Measurements from ENCODE around the gene TBX2.

Gene TBX2

DNA sequence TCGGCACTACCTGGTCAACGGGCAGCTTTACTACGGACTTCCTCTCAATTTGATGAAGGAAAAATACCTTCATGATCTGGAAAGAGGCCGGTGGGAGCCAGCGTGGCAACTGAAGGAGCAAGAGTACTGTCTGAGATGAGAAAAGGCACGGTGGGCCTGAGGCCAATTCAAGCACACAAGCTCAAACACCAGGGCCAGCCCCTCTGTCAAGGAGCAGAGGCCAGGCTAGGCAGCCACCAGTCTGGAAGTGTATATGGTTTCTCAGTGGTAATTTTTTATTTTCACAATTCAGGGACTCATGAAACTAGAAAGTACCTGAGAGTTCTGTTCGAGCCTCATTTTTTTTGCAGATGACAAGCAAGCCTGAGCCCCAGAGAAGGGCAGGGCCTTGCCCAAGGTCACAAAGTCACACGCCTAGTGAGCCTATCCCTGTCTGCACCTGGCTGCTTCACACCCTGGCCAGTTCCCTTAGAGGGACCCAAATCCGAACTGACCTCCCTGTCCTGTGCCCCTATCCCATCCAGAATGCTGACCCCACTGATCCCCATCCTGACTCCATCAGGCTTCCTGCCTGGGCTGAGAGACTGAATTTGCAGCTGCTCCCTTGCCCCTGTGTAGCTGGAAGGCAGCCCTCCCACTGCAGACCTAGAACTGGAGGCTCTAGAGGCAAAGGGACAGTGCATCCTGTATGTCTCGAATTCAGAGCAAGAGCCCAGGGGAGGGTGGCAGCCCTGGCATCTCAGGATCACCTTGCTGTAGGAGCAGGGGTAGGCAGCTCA is 4.8 kb upstream of the TBX2 start:
- intact Hi-C loops (cut with DNase I; ENCODE audit: low total_unique reads): loop anchor here (5.0 to 10.0 kb wide), 3 partner anchors 148 to 670 kb away; no protein-coding TSS in a partner anchor
- TF ChIP-seq, protein P1, sequence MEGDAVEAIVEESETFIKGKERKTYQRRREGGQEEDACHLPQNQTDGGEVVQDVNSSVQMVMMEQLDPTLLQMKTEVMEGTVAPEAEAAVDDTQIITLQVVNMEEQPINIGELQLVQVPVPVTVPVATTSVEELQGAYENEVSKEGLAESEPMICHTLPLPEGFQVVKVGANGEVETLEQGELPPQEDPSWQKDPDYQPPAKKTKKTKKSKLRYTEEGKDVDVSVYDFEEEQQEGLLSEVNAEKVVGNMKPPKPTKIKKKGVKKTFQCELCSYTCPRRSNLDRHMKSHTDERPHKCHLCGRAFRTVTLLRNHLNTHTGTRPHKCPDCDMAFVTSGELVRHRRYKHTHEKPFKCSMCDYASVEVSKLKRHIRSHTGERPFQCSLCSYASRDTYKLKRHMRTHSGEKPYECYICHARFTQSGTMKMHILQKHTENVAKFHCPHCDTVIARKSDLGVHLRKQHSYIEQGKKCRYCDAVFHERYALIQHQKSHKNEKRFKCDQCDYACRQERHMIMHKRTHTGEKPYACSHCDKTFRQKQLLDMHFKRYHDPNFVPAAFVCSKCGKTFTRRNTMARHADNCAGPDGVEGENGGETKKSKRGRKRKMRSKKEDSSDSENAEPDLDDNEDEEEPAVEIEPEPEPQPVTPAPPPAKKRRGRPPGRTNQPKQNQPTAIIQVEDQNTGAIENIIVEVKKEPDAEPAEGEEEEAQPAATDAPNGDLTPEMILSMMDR (IDR thresholded peaks at IDR 0.05): no peak
- Histone ChIP-seq H3K4me3 (no peak overlapping the region), H3K4me1 (peaks cover 0 to 51% (median 26%) of the 10 kb centered on the region in 4 donors), H3K27ac (peak overlapping the region; percentile 21 to 98), H3K36me3 (peaks cover 0 to 11% (median 0%) of the 10 kb centered on the region in 3 donors), H3K9me3 (no peaks in the 10 kb centered on the region), H3K27me3 (no peaks in the 10 kb centered on the region)
- DNase-seq: peak in 1 of 2 donors; percentile 66

DNA sequence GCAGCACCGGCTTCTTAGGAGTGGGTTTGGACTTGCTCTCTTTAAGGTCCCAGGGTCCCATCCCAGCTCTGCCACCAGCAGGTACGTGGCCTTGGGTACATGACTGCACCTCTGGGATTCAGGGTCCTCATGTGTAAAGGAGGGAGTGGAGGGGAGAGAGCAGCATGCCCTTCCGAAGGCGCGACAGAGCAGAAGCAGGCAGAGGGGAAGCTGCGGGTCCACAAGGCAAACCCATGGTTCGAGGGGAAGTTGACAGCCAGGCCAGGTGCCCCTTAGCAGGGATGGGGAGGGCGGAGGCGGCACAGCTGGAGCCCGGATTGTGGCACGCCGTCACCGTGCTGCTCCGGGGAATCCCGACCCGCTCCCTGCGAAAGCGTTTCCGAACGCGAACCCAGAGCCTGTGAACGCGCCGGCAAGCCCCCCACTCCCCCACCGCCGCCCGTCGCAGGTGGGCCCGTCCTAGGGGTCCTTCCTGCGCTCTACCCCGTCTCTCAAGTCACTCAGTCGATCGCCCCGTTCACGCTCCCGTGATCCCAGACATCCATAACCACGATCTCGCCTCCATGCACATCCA is 4.1 kb upstream of the TBX2 start:
- H3K9me3 ChIP-seq: no peaks in the 10 kb centered on the region
- TF ChIP-seq, protein P1 (IDR thresholded peaks at IDR 0.05): no peak
- peaks cover 0 to 45% (median 22%) of the 10 kb centered on the region in 4 donors for H3K4me1 ChIP-seq
- H3K27me3 ChIP-seq: no peaks in the 10 kb centered on the region
- intact Hi-C loops (cut with DNase I; ENCODE audit: low total_unique reads): loop anchor here (5.0 to 10.0 kb wide), 2 partner anchors 148 to 671 kb away; no protein-coding TSS in a partner anchor
- H3K27ac ChIP-seq: peak overlapping the region; percentile 98
- DNase-seq: no peak
- peak overlapping the region; percentile 77 to 86 for H3K4me3 ChIP-seq
- H3K36me3 ChIP-seq: peaks cover 0 to 11% (median 0%) of the 10 kb centered on the region in 3 donors

DNA sequence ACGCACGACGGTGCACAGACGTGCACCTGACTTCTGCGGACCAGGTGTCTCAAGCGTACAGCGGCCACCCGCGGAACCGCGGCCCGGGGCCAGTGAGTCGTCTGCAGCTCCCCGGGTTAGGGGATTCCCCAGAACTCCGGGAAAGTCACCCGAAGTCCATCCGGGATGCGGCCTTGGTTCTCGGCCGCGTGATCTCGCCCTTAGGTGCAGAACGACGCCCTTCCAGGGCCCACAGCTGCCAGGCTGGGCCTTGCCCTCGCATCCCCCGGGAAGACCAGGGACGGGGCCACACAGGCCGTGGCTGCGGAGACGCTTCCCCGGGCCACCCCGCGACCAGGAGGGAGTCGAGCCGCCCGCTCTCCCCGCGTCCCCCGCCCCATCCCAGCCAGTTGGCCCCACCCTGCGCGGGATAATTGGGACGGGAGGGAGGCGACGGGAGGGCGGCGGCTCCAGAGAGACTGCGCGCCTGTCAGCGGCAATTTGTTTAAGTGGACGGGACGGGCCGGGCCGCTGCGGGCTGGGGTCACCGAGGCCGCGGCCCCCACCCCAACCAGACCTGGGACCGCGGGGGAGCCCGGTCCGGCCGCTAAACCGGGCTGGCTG is 3.6 kb upstream of the TBX2 start:
- intact Hi-C loops (cut with DNase I; ENCODE audit: low total_unique reads): loop anchor here (5.0 to 10.0 kb wide), 2 partner anchors 149 to 671 kb away; no protein-coding TSS in a partner anchor
- H3K36me3 ChIP-seq: peaks cover 0 to 11% (median 0%) of the 10 kb centered on the region in 3 donors
- DNase-seq: peak in 1 of 2 donors; percentile 68
- H3K27me3 ChIP-seq: no peaks in the 10 kb centered on the region
- H3K27ac ChIP-seq: peak overlapping the region; percentile 98
- TF ChIP-seq, protein P1 (IDR thresholded peaks at IDR 0.05): no peak
- no peaks in the 10 kb centered on the region for H3K9me3 ChIP-seq
- peak overlapping the region; percentile 77 to 86 for H3K4me3 ChIP-seq
- peaks cover 0 to 42% (median 22%) of the 10 kb centered on the region in 4 donors for H3K4me1 ChIP-seq

DNA sequence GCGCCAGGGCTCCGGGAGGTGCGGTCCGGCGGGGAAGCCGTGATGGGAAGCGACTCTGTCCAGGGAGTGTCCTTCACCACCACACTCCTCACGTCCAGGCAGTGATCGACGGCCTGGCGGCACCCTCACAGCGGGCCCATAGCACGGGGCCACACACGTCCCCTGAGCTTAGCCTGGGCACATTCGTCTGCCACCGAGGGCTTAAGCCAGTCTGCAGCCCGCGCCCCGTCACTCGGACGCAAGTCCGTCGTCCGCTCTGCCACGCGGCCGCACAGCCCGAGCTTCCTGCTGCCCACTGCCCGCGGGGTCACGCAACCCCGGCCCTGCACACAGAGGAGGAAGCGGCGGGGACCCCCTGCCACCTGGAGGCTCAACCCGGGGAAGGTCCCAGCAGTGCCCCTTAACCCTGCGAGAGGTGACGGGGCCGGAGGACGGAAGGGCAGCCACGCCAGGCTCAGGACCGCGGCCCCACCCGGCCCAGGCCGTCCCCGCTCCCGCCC is 3.0 kb upstream of the TBX2 start:
- Histone ChIP-seq H3K36me3 (peaks cover 0 to 11% (median 0%) of the 10 kb centered on the region in 3 donors), H3K4me1 (peaks cover 0 to 42% (median 23%) of the 10 kb centered on the region in 4 donors), H3K27me3 (no peaks in the 10 kb centered on the region), H3K4me3 (peak overlapping the region; percentile 77 to 86), H3K27ac (peak overlapping the region; percentile 98), H3K9me3 (no peaks in the 10 kb centered on the region)
- TF ChIP-seq, protein P1 (IDR thresholded peaks at IDR 0.05): no peak
- peak in 1 of 2 donors; percentile 76 for DNase-seq
- intact Hi-C loops (cut with DNase I; ENCODE audit: low total_unique reads): loop anchor here (5.0 to 10.0 kb wide), 2 partner anchors 149 to 672 kb away; no protein-coding TSS in a partner anchor

DNA sequence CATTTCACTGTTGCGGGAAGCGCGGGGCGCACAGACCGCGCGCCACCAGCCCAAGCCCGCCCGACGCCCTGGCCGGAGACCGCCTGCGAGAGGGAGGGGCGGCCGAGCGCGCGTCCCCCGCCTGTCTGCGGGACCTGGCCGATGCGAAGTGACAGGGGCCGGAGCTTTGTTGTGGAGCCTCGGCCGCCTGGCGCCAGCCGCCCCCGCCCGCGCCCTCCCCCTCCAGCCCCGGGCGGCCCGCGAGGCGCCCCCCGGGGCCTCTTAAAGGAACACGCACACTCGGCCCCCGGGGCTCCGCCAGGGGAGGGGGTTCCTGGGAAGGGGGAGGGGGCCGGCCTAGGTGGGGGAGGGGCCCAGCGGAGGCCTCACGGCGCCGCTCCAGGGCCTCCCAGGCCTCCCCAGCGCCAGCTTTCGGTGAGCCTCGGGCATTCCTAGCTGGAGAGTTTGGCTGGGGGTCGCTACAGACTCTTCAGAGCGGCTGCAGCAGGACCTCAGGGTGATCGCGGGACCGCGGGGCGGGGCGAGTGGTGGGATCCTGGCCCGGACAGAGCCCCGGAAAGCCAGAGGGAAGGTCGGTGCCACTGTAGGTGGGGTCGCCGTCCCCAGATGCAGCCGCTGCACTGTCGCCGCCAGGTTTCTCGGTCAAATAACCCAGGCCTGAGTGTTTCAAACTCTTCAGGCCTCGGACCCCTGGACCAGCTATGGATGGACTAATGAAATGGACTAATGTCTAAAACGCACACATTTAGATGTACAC is 2.4 kb upstream of the TBX2 start:
- Histone ChIP-seq H3K4me3 (peak overlapping the region; percentile 77 to 86), H3K4me1 (peaks cover 0 to 46% (median 29%) of the 10 kb centered on the region in 4 donors), H3K27ac (peak overlapping the region; percentile 98), H3K36me3 (peaks cover 0 to 8% (median 6%) of the 10 kb centered on the region in 3 donors), H3K27me3 (no peaks in the 10 kb centered on the region), H3K9me3 (no peaks in the 10 kb centered on the region)
- intact Hi-C loops (cut with DNase I; ENCODE audit: low total_unique reads): loop anchor here (5.0 to 10.0 kb wide), 2 partner anchors 150 to 672 kb away; no protein-coding TSS in a partner anchor
- peak in 1 of 2 donors; percentile 75 for DNase-seq
- TF ChIP-seq, protein P1 (IDR thresholded peaks at IDR 0.05): no peak
